Measurements from ENCODE around the gene TXNDC2.

The TXNDC2 gene

DNA sequence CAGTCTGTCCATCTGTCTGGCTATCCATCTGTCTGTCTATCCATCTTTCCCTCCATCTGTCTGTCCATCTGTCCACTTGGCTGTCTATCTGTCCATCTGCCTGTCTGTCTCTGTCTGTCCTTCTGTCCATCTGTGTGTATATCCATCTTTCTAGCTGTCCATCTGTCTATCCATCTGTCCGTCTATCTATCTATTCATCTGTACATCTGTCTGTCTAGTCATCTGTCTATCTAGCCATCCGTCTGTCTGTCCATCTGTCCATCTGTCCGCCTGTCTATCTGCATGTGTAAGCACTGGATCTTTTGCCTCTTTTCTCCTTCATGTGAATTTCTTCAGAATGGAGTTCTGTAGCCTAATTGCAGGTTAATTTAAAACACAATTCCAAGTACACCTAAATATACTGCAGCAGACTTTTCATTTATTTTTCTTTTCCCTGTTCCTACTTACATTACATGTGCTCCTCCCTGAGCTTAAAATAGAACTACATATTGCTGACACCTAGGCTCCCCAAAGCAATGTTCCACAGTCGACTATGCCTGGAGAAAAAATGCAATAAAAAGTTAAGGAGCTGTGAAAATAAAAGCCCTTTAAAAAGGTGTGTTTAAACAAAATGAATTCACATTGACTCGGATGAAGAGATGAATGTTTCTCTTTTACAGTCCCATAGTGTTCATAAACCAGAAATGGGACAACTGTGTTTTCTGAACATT is 37.4 kb upstream of the TXNDC2 start:
- Histone ChIP-seq H2BK15ac (ENCODE audit: low read depth, poor library complexity, severe bottlenecking) (no peak overlapping the region), H2BK12ac (ENCODE audit: low read length in 2 of 2) (peak overlapping the region; percentile 4 to 56), H3K27me3 (ENCODE audit: control insufficient read depth in 1 of 2, insufficient read depth in 1 of 2, low read length in 2 of 2) (no peaks in the 10 kb centered on the region), H2BK5ac (ENCODE audit: low read depth, low read length, poor library complexity, severe bottlenecking) (no peak overlapping the region), H3K79me1 (replicated peaks; ENCODE audit: low read length, poor library complexity, severe bottlenecking) (peaks cover 1% of the 10 kb centered on the region), H3K4ac (ENCODE audit: low read depth in 1 of 2, low read length in 2 of 2) (no peak overlapping the region), H4K91ac (ENCODE audit: low read length) (peak overlapping the region; percentile 11), H3K4me2 (ENCODE audit: low read length, poor library complexity, severe bottlenecking) (no peak overlapping the region), H3K9ac (ENCODE audit: low read length) (no peak overlapping the region), H3K18ac (ENCODE audit: low read depth in 1 of 2, low read length in 2 of 2) (no peak overlapping the region), H4K8ac (ENCODE audit: low read length) (no peak overlapping the region), H3K4me1 (ENCODE audit: control insufficient read depth, insufficient read depth, low read depth, low read length) (peaks cover 5% of the 10 kb centered on the region), H3K9me3 (ENCODE audit: control insufficient read depth, low read length) (no peaks in the 10 kb centered on the region), H2BK120ac (ENCODE audit: low read depth, low read length) (no peak overlapping the region), H3K14ac (ENCODE audit: low read length in 2 of 2) (no peak overlapping the region), H2AFZ (ENCODE audit: low read depth, low read length) (no peak overlapping the region), H3K23ac (ENCODE audit: low read length in 2 of 2) (no peak overlapping the region), H3K4me3 (ENCODE audit: insufficient read depth in 1 of 2, low read depth in 1 of 2, low read length in 2 of 2) (no peak overlapping the region), H2AK5ac (ENCODE audit: low read length, severe bottlenecking) (no peak overlapping the region), H3K36me3 (ENCODE audit: control insufficient read depth in 1 of 2, insufficient read depth in 2 of 2, low read depth in 1 of 2, low read length in 2 of 2) (peaks cover 0 to 38% of the 10 kb centered on the region in 2 experiments), H3K27ac (ENCODE audit: low read length, poor library complexity, severe bottlenecking) (no peak overlapping the region)
- 92% methylated on average over 5 of the region's 5 CpGs for WGBS
- no peak for DNase-seq

DNA sequence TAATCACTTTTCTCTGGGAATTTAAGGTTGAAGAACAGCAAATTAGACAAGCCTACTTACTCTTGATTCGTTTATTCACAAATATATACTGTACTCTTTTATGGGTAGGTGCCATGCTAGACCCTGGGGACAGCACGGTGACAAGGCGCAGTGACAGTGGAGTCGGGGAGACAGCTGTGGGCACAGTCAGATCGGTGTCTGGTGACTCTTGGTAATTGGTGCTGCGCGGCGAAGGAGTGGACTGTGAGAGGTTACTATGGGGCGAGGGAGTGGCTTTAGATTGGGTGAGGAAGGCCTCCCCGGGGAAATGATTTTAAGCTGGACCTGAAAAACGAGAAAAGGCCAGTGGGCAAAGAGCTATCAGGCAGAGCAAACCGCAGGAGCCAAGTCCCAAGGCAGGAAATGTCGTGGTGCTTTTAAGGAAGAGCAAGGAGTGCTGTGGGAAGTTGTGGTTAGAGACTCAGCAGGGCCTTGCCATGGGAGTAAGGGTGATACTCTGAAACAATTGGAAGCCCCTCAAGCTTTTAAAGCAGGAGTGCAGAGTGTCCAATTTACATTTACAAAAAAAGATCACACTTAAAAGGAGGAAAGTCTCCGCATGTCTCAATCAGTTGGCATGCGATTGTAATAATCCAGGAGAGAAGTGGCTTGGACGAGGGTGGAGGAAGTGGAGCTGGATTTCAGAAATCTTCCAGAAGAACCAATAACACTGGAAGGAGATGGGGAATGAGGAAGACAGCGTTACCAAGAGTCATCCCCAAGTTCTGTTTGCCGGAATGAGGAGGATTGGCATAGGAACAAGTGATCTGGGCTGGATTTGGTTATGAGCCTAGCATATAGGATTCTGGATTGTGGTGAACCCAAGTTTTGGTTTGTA is 36.1 kb upstream of the TXNDC2 start:
- peak overlapping the region; percentile 77 for H2BK15ac ChIP-seq (ENCODE audit: low read depth, poor library complexity, severe bottlenecking)

DNA sequence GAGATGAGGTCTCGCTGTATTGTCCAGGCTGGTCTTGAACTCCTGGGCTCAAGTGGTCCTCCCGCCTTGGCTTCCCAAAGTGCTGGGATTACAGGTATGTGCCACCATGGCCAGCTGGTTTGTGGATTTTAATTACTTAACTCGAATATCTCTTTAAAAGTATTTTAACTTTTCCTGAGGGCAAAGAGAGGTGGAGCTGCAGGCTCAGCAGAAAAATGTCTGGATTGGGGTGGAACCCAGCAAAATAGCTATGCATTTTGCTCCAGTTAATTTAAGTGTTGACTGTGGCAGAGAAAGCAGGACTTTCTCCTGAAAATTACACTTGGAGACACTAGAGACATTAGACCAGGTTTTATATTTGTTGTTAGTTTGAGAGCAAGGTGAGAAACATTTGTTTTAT is 35.5 kb upstream of the TXNDC2 start:
- H3K36me3 ChIP-seq (ENCODE audit: control insufficient read depth in 1 of 2, insufficient read depth in 2 of 2, low read depth in 1 of 2, low read length in 2 of 2) = peaks cover 0 to 38% of the 10 kb centered on the region in 2 experiments
- no peak overlapping the region for H3K18ac ChIP-seq (ENCODE audit: low read depth in 1 of 2, low read length in 2 of 2)
- H3K23ac ChIP-seq (ENCODE audit: low read length in 2 of 2) = no peak overlapping the region
- peak overlapping the region in 1 of 2 experiments; percentile 20 for H3K4ac ChIP-seq (ENCODE audit: low read depth in 1 of 2, low read length in 2 of 2)
- no peak overlapping the region for H2BK120ac ChIP-seq (ENCODE audit: low read depth, low read length)
- no peak overlapping the region for H2BK12ac ChIP-seq (ENCODE audit: low read length in 2 of 2)
- H2BK15ac ChIP-seq (ENCODE audit: low read depth, poor library complexity, severe bottlenecking) = no peak overlapping the region
- no peaks in the 10 kb centered on the region for H3K27me3 ChIP-seq (ENCODE audit: control insufficient read depth in 1 of 2, insufficient read depth in 1 of 2, low read length in 2 of 2)
- H3K79me1 ChIP-seq (replicated peaks; ENCODE audit: low read length, poor library complexity, severe bottlenecking) = peaks cover 1% of the 10 kb centered on the region
- H3K4me2 ChIP-seq (ENCODE audit: low read length, poor library complexity, severe bottlenecking) = no peak overlapping the region
- H2AK5ac ChIP-seq (ENCODE audit: low read length, severe bottlenecking) = no peak overlapping the region
- no peak for DNase-seq
- H3K4me3 ChIP-seq (ENCODE audit: insufficient read depth in 1 of 2, low read depth in 1 of 2, low read length in 2 of 2) = no peak overlapping the region
- no peak overlapping the region for H3K14ac ChIP-seq (ENCODE audit: low read length in 2 of 2)
- H4K8ac ChIP-seq (ENCODE audit: low read length) = no peak overlapping the region
- H2AFZ ChIP-seq (ENCODE audit: low read depth, low read length) = no peak overlapping the region
- no peak overlapping the region for H4K91ac ChIP-seq (ENCODE audit: low read length)
- 100% methylated on average over 3 of the region's 3 CpGs for WGBS
- H3K9me3 ChIP-seq (ENCODE audit: control insufficient read depth, low read length) = no peaks in the 10 kb centered on the region
- H3K9ac ChIP-seq (ENCODE audit: low read length) = no peak overlapping the region
- H3K27ac ChIP-seq (ENCODE audit: low read length, poor library complexity, severe bottlenecking) = no peak overlapping the region
- H2BK5ac ChIP-seq (ENCODE audit: low read depth, low read length, poor library complexity, severe bottlenecking) = no peak overlapping the region
- H3K4me1 ChIP-seq (ENCODE audit: control insufficient read depth, insufficient read depth, low read depth, low read length) = peaks cover 5% of the 10 kb centered on the region

More for the DNA sequence above, 36.1 kb upstream of the TXNDC2 start:
- Histone ChIP-seq H2BK12ac (ENCODE audit: low read length in 2 of 2) (peak overlapping the region in 1 of 2 experiments; percentile 49), H3K9me3 (ENCODE audit: control insufficient read depth, low read length) (no peaks in the 10 kb centered on the region), H3K4me2 (ENCODE audit: low read length, poor library complexity, severe bottlenecking) (no peak overlapping the region), H3K36me3 (ENCODE audit: control insufficient read depth in 1 of 2, insufficient read depth in 2 of 2, low read depth in 1 of 2, low read length in 2 of 2) (peaks cover 0 to 38% of the 10 kb centered on the region in 2 experiments), H3K9ac (ENCODE audit: low read length) (no peak overlapping the region), H3K18ac (ENCODE audit: low read depth in 1 of 2, low read length in 2 of 2) (peak overlapping the region; percentile 42 to 71), H3K4me1 (ENCODE audit: control insufficient read depth, insufficient read depth, low read depth, low read length) (peaks cover 5% of the 10 kb centered on the region), H3K27ac (ENCODE audit: low read length, poor library complexity, severe bottlenecking) (no peak overlapping the region), H3K4me3 (ENCODE audit: insufficient read depth in 1 of 2, low read depth in 1 of 2, low read length in 2 of 2) (no peak overlapping the region), H2BK5ac (ENCODE audit: low read depth, low read length, poor library complexity, severe bottlenecking) (no peak overlapping the region), H2BK120ac (ENCODE audit: low read depth, low read length) (no peak overlapping the region), H2AFZ (ENCODE audit: low read depth, low read length) (no peak overlapping the region), H4K8ac (ENCODE audit: low read length) (peak overlapping the region; percentile 72), H2AK5ac (ENCODE audit: low read length, severe bottlenecking) (no peak overlapping the region), H3K4ac (ENCODE audit: low read depth in 1 of 2, low read length in 2 of 2) (peak overlapping the region in 1 of 2 experiments; percentile 46), H3K27me3 (ENCODE audit: control insufficient read depth in 1 of 2, insufficient read depth in 1 of 2, low read length in 2 of 2) (no peaks in the 10 kb centered on the region), H3K79me1 (replicated peaks; ENCODE audit: low read length, poor library complexity, severe bottlenecking) (peaks cover 1% of the 10 kb centered on the region), H4K91ac (ENCODE audit: low read length) (peak overlapping the region; percentile 82), H3K23ac (ENCODE audit: low read length in 2 of 2) (no peak overlapping the region), H3K14ac (ENCODE audit: low read length in 2 of 2) (peak overlapping the region in 1 of 2 experiments; percentile 53)
- DNase-seq = no peak
- WGBS = 85% methylated on average over 18 of the region's 18 CpGs

DNA sequence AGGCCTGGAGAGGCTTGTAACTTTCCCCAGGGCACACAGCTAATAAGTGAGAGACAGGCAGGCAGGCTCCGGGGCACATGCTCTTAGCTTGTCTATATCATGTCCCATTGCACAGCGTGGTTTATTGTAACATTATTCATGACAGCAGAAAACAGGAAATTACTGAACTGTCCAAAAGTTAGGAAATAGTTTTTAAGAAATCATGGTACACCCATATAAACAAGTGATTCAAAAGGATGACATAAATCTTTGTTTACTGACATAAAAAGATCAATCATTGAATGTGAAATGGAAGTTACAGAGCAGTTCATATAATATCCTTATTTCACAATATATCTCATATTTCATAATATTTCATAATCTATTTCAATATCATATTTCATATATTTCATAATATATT is 34.3 kb upstream of the TXNDC2 start:
- Histone ChIP-seq H3K9ac (ENCODE audit: low read length) (no peak overlapping the region), H3K23ac (ENCODE audit: low read length in 2 of 2) (no peak overlapping the region), H3K79me1 (replicated peaks; ENCODE audit: low read length, poor library complexity, severe bottlenecking) (peaks cover 1% of the 10 kb centered on the region), H4K8ac (ENCODE audit: low read length) (no peak overlapping the region), H3K18ac (ENCODE audit: low read depth in 1 of 2, low read length in 2 of 2) (no peak overlapping the region), H4K91ac (ENCODE audit: low read length) (no peak overlapping the region), H3K4ac (ENCODE audit: low read depth in 1 of 2, low read length in 2 of 2) (no peak overlapping the region), H3K9me3 (ENCODE audit: control insufficient read depth, low read length) (no peaks in the 10 kb centered on the region), H3K27ac (ENCODE audit: low read length, poor library complexity, severe bottlenecking) (no peak overlapping the region), H3K14ac (ENCODE audit: low read length in 2 of 2) (no peak overlapping the region), H3K4me2 (ENCODE audit: low read length, poor library complexity, severe bottlenecking) (no peak overlapping the region), H3K27me3 (ENCODE audit: control insufficient read depth in 1 of 2, insufficient read depth in 1 of 2, low read length in 2 of 2) (no peaks in the 10 kb centered on the region), H2BK12ac (ENCODE audit: low read length in 2 of 2) (no peak overlapping the region), H2BK15ac (ENCODE audit: low read depth, poor library complexity, severe bottlenecking) (no peak overlapping the region), H2BK120ac (ENCODE audit: low read depth, low read length) (no peak overlapping the region), H3K4me3 (ENCODE audit: insufficient read depth in 1 of 2, low read depth in 1 of 2, low read length in 2 of 2) (no peak overlapping the region), H2AK5ac (ENCODE audit: low read length, severe bottlenecking) (no peak overlapping the region), H2BK5ac (ENCODE audit: low read depth, low read length, poor library complexity, severe bottlenecking) (no peak overlapping the region), H2AFZ (ENCODE audit: low read depth, low read length) (no peak overlapping the region), H3K4me1 (ENCODE audit: control insufficient read depth, insufficient read depth, low read depth, low read length) (peaks cover 5% of the 10 kb centered on the region), H3K36me3 (ENCODE audit: control insufficient read depth in 1 of 2, insufficient read depth in 2 of 2, low read depth in 1 of 2, low read length in 2 of 2) (peaks cover 0 to 26% of the 10 kb centered on the region in 2 experiments)
- 67% methylated on average over 1 of the region's 2 CpGs for WGBS
- DNase-seq = peak; percentile 27

Data from mesenchymal stem cell (in vitro differentiated cells and primary cell).